OCI-LY7 (cell line): Measurements from ENCODE around the gene IL11. TPM values are rescaled to one million over a fixed set of nuclear protein-coding genes. Genes with fewer than 3 reads are reported as not detected.

Experiments
- BruUV-seq: library from RNA; stranded (reverse); fragments of 400-500 nt; replicated peaks from 2 replicates; lab custom pipeline; 2021; lab: Mats Ljungman, UMichigan
- CTCF ChIA-PET: fragments of 300-600 bp; sonication (Branson Sonifier 250); formaldehyde crosslinking; loops from one replicate; lab custom pipeline; 2022; ENCODE audit warnings: antibody characterized with exemption; ENCODE audit not compliant: unreplicated experiment; lab: Charles Lee
- POLR2A ChIA-PET: fragments of 300-600 bp; sonication (Branson Sonifier 250); formaldehyde crosslinking; loops from one replicate; lab custom pipeline; 2022; ENCODE audit warnings: antibody characterized with exemption; lab: Charles Lee
- DNase-seq: peaks from one replicate; pipeline ENCODE4 v3.0.0-alpha.2; 2015; ENCODE audit warnings: low spot score
- H2AFZ ChIP-seq: fragments of 200-600 bp; sonication (generic), shearing (Covaris generic); 2 replicates; pipeline ENCODE4 v1.6.1; 2014; ENCODE audit warnings: mild to moderate bottlenecking, antibody characterized with exemption, low read length, moderate library complexity
- H3K27ac ChIP-seq: fragments of 200-600 bp; sonication (generic); 2 replicates; pipeline ENCODE4 v1.5.1; 2014; ENCODE audit warnings: mixed run types, low read depth, mild to moderate bottlenecking, moderate library complexity, low read length, inconsistent platforms; ENCODE audit not compliant: poor library complexity, severe bottlenecking
- H3K36me3 ChIP-seq: fragments of 200-600 bp; sonication (generic); 2 replicates; pipeline ENCODE4 v1.6.1; 2014; ENCODE audit warnings: mild to moderate bottlenecking, antibody characterized with exemption, low read length, moderate library complexity, mixed read lengths; ENCODE audit not compliant: insufficient read depth
- H3K4me1 ChIP-seq: fragments of 200-600 bp; sonication (generic); 2 replicates; pipeline ENCODE4 v1.5.1; 2014; ENCODE audit warnings: mild to moderate bottlenecking, low read length; ENCODE audit not compliant: insufficient read depth, poor library complexity, severe bottlenecking
- H3K4me2 ChIP-seq: fragments of 200-600 bp; sonication (generic); 2 replicates; pipeline ENCODE4 v1.6.1; 2014; ENCODE audit warnings: mild to moderate bottlenecking, low read length
- H3K4me3 ChIP-seq: fragments of 200-600 bp; sonication (generic); 2 replicates; pipeline ENCODE4 v1.5.1; 2014; ENCODE audit warnings: mild to moderate bottlenecking, low read depth, low read length; ENCODE audit not compliant: poor library complexity, severe bottlenecking
- H3K79me2 ChIP-seq: fragments of 200-600 bp; sonication (generic); 2 replicates; pipeline ENCODE4 v1.6.1; 2016; ENCODE audit warnings: low read depth, mild to moderate bottlenecking, low read length, moderate library complexity, mixed read lengths; ENCODE audit not compliant: insufficient read depth
- H3K9me2 ChIP-seq: fragments of 200-600 bp; sonication (generic); 2 replicates; pipeline ENCODE4 v1.6.1; 2016; ENCODE audit warnings: mild to moderate bottlenecking, low read length, mixed read lengths; ENCODE audit not compliant: insufficient read depth
- H3K9me3 ChIP-seq: fragments of 200-600 bp; sonication (generic); 2 replicates; pipeline ENCODE4 v1.6.1; 2014; ENCODE audit warnings: mild to moderate bottlenecking, mixed run types, low read length, mixed read lengths
- H4K20me1 ChIP-seq: fragments of 200-600 bp; sonication (generic); 2 replicates; pipeline ENCODE4 v1.6.1; 2014; ENCODE audit warnings: mild to moderate bottlenecking, antibody characterized with exemption, low read length, moderate library complexity, mixed read lengths; ENCODE audit not compliant: insufficient read depth
- CTCF ChIP-seq: fragments of 200-600 bp; sonication (generic); conservative IDR thresholded peaks from 2 replicates; pipeline ENCODE4 v1.5.1; 2014; ENCODE audit warnings: mild to moderate bottlenecking, antibody characterized with exemption, low read length, moderate library complexity, mixed read lengths
- EZH2phosphoT487 ChIP-seq: fragments of 200-600 bp; sonication (generic); IDR thresholded peaks from 2 replicates; pipeline ENCODE4 v1.6.1; 2018; ENCODE audit warnings: low read depth, borderline replicate concordance, mild to moderate bottlenecking, mixed run types, antibody characterized with exemption, low read length, moderate library complexity, mixed read lengths
- intact Hi-C: fragments of 100-400 bp; cut with micrococcal nuclease; formaldehyde crosslinking; loops from one replicate; pipeline ENCODE4 v1.10.0; 2022; ENCODE audit not compliant: unreplicated experiment
- total RNA-seq, 2 experiments: library from RNA; depleted of rRNA in 1 of 2; stranded (reverse); fragments of >200 nt in 1 of 2; shearing (Covaris generic) in 1 of 2; gene quantifications; 2 replicates each; pipeline ENCODE4 v1.2.3, GENCODE V29; 2014 to 2022

IL11 gene
- total RNA-seq, 2 experiments from 2014 or later: 0.32 to 0.46 TPM

- Histone ChIP-seq H3K27ac (no peak overlapping the region), H3K4me3 (no peak overlapping the region), H3K9me2 (no peaks in the 10 kb centered on the region), H4K20me1 (no peaks in the 10 kb centered on the region), H3K36me3 (no peaks in the 10 kb centered on the region), H3K4me2 (no peak overlapping the region), H2AFZ (no peak overlapping the region), H3K9me3 (no peaks in the 10 kb centered on the region), H3K4me1 (no peaks in the 10 kb centered on the region), H3K79me2 (no peaks in the 10 kb centered on the region)
- DNase-seq: no peak
- intact Hi-C loops: no loop called here
- POLR2A ChIA-PET: no interaction called here
- CTCF ChIA-PET: no interaction called here
- no TSS peak for BruUV-seq
- no peak for TF ChIP-seq EZH2phosphoT487
- TF ChIP-seq CTCF: no peak
Observed at GRCh38 chr19:55369653-55370304, 484 bp downstream of the IL11 start.

GRCh38 chr19:55368701-55369563, 1.3 kb downstream of the IL11 start:
- no peaks in the 10 kb centered on the region for H3K9me3 ChIP-seq
- DNase-seq: no peak
- ChIA-PET POLR2A (interaction anchor here (0.6 kb wide), 1 partner anchor 9 kb away, joined by 6 read pairs; no protein-coding TSS in a partner anchor), CTCF (no interaction called here)
- no peak overlapping the region for H2AFZ ChIP-seq
- H3K36me3 ChIP-seq: no peaks in the 10 kb centered on the region
- H3K27ac ChIP-seq: no peak overlapping the region
- H3K4me1 ChIP-seq: no peaks in the 10 kb centered on the region
- intact Hi-C loops: no loop called here
- H3K4me2 ChIP-seq: no peak overlapping the region
- H3K4me3 ChIP-seq: no peak overlapping the region
- TF ChIP-seq EZH2phosphoT487 (no peak), CTCF (no peak)
- no peaks in the 10 kb centered on the region for H3K9me2 ChIP-seq
- no peaks in the 10 kb centered on the region for H4K20me1 ChIP-seq
- BruUV-seq: no TSS peak
- no peaks in the 10 kb centered on the region for H3K79me2 ChIP-seq
